Activated T-cell treated with anti-CD3 and anti-CD28 coated beads, Interleukin-2, amount 50 U/mL, for 72 hours (primary cell): ENCODE measurements around the gene SPNS2. TPM values are rescaled to one million over a fixed set of nuclear protein-coding genes. Genes with fewer than 3 reads are reported as not detected.

Experiments
- ATAC-seq, 2 donors: fragments of 150-1000 bp; cut with Tn5 transposase; replicated peaks in 1 of 2; 2 replicates each; pipeline ENCODE4 v1.10.0; 2021; ENCODE audit warnings: moderate library complexity in 2 of 2, mild to moderate bottlenecking in 1 of 2
- DNase-seq, 2 donors: peaks; one replicate each; pipeline ENCODE4 v3.0.0; 2021 to 2022; ENCODE audit warnings: mixed read lengths in 1 of 2
- H3K27ac Mint-ChIP-seq: one replicate; pipeline ENCODE4 v1.8.0; 2022; ENCODE audit warnings: mild to moderate bottlenecking, moderate library complexity, mixed read lengths
- H3K27me3 Mint-ChIP-seq: one replicate; pipeline ENCODE4 v1.8.0; 2022; ENCODE audit warnings: low read depth, mixed read lengths
- H3K36me3 Mint-ChIP-seq, 2 donors: one replicate each; pipeline ENCODE4 v1.8.0; 2022; ENCODE audit warnings: mixed read lengths in 2 of 2, mild to moderate bottlenecking in 1 of 2; ENCODE audit not compliant: insufficient read depth in 2 of 2
- H3K4me1 Mint-ChIP-seq: one replicate; pipeline ENCODE4 v1.8.0; 2022; ENCODE audit warnings: low read depth, mixed read lengths
- H3K4me3 Mint-ChIP-seq, 2 donors: one replicate each; pipeline ENCODE4 v1.8.0; 2022; ENCODE audit warnings: mild to moderate bottlenecking in 2 of 2, mixed read lengths in 2 of 2, moderate library complexity in 2 of 2
- H3K9me3 Mint-ChIP-seq, 2 donors: one replicate each; pipeline ENCODE4 v1.8.0; 2022; ENCODE audit warnings: mixed read lengths in 2 of 2
- total RNA-seq, 2 donors: library from RNA; stranded (reverse); gene quantifications; one replicate each; pipeline ENCODE4 v1.2.3, GENCODE V29; 2022

The SPNS2 gene
- total RNA-seq, 2 donors from 2014 or later: 1.1 to 1.3 TPM

DNA sequence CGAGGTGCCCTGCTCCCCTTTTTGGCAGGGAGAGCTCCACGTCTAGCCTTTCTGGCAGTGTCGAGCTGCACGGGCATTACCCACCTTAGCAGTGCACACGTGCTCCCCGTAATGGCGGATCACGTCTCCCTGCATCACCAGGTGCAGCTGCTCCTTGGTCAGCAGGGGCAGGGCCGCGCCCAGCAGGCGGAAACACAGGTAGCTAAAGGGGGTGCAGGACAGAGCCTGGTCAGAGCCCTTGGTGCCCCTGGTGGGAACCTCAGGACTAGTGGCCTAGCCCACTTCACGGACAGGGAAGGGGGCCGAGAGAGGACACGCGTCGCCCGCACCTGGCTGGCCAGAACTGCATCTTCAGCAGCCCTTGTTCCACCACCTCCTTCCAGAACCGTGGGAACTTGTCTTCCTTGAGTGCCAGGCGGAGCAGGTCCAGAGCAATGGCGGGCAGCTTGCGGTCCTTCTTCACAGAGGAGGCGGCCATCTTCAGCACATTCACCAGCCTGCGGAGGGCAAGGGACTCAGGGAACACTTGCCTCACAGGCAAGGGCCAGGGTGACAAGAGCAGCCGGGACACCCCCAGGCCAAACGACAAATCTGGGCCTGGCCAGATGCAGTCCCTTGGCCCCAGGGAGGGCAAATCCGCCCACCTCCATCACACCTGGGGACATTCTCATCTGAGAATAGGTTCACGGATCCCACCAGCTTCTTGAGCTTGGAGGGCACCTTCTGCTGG lies 53.3 kb downstream of the SPNS2 start:
- peaks cover 3 to 5% of the 10 kb centered on the region in 2 donors for H3K36me3 Mint-ChIP-seq
- no peak overlapping the region for H3K4me3 Mint-ChIP-seq
- DNase-seq: no peak
- H3K27me3 Mint-ChIP-seq: no peaks in the 10 kb centered on the region
- no peak overlapping the region for H3K27ac Mint-ChIP-seq
- peaks cover 40% of the 10 kb centered on the region for H3K4me1 Mint-ChIP-seq
- ATAC-seq: no peak
- H3K9me3 Mint-ChIP-seq: no peaks in the 10 kb centered on the region

DNA sequence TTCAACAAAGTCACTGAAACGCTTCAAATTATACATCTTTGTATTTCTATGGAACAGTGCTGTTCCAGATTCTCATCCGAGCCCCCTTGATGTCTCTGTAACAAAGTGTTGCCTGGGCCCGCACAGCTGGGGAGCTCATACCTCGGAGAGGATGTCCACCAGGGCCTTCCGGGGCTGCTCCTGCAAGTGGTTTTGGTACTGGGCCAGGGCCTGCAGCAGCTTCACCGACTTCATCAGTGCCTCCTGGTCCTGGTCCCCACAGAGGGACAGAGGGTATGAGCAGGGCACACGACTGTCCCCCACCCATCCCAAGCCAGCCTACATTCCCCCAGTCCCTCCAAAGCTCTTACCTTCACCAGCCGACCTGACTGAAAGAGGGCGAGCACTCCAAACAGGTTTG lies 55.0 kb downstream of the SPNS2 start:
- peaks cover 48% of the 10 kb centered on the region for H3K4me1 Mint-ChIP-seq
- H3K27me3 Mint-ChIP-seq: no peaks in the 10 kb centered on the region
- DNase-seq (no peak), ATAC-seq (no peak)
- H3K4me3 Mint-ChIP-seq: peak overlapping the region; percentile 88 to 97
- no peak overlapping the region for H3K27ac Mint-ChIP-seq
- H3K9me3 Mint-ChIP-seq: no peaks in the 10 kb centered on the region
- H3K36me3 Mint-ChIP-seq: peaks cover 3 to 5% of the 10 kb centered on the region in 2 donors

DNA sequence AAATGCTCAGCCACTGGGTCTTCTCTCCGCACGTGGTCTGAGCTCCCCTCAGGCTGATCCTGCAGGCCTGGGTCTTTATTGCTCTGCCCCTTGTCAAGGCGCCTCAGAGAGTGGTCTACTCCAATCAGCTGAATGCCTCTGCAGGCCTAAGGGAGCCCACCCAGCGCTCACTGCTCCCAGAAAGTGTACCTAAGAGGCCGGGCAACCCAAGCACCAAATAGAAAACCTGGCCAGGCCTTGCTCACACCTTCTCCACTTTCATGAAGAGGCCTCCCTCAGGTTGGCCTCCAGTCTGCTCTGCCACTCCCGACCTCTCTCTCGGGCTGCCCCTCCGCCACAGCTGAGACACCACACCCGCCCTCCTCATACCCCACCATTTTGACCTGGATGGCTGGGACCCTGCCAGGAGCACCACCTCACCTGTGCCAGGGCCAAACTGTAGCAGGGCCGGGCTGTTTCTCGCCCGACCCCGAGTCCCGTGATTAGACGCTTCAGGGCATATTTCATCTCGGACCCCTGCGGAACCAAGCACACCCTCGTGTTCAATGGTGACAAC lies 55.8 kb downstream of the SPNS2 start:
- no peaks in the 10 kb centered on the region for H3K27me3 Mint-ChIP-seq
- DNase-seq (no peak), ATAC-seq (peak in 1 of 2 donors; percentile 3)
- peaks cover 3 to 5% of the 10 kb centered on the region in 2 donors for H3K36me3 Mint-ChIP-seq
- H3K4me1 Mint-ChIP-seq: peaks cover 48% of the 10 kb centered on the region
- no peaks in the 10 kb centered on the region for H3K9me3 Mint-ChIP-seq
- peak overlapping the region; percentile 88 to 97 for H3K4me3 Mint-ChIP-seq
- peak overlapping the region; percentile 60 for H3K27ac Mint-ChIP-seq

DNA sequence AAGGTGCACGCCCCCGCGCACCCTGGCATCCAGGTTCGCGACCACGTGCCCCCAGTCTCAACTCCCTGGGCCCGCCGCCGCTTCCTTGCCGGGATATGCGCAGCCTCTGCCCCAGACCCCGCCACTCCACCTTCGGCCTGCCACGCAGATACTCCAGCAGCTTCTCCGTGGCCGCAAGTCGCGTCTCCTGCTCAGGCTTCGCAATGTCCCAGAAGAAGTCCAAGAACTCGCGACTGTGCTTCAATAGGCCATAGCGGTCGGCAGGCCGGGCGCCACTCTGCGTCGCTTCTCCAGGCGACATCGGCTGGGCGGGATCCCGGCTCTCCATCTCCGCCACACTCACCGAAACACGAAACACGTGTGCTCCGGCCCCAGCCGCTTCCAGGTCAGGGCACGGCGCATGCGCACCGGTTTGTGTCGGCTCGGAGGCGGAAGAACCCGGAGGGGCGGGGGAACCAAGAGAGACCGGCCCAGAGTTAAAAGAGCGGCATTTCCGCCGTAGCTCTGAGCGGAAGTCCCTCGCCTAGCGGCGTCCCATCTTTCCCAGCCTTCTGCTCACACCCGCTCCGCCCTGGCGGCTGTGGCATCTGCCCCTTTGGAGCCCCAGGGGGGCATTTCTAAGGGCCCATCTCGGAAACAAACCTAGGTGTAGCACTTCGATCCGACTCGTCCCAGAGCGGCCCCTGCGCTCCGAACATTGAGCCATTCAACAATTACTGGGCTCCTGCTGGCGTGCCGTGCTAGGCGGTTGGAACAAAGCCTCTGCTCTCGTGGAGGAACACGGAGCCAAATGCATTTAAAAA lies 56.5 kb downstream of the SPNS2 start, which contains the start of gene MYBBP1A:
MYBBP1A (minus strand) TSS at position 388 of the 803 bp plus-strand sequence; CDS start at position 328, 60 bp downstream.
- H3K9me3 Mint-ChIP-seq: no peaks in the 10 kb centered on the region
- H3K27me3 Mint-ChIP-seq: no peaks in the 10 kb centered on the region
- peaks cover 48% of the 10 kb centered on the region for H3K4me1 Mint-ChIP-seq
- peak within 1 kb of the TSS; percentile 95 for H3K27ac Mint-ChIP-seq
- peak; percentile 94 for ATAC-seq
- peak; percentile 98 for DNase-seq
- H3K4me3 Mint-ChIP-seq: peak within 1 kb of the TSS; percentile 88 to 97
- H3K36me3 Mint-ChIP-seq: peaks cover 3 to 5% of the 10 kb centered on the region in 2 donors

DNA sequence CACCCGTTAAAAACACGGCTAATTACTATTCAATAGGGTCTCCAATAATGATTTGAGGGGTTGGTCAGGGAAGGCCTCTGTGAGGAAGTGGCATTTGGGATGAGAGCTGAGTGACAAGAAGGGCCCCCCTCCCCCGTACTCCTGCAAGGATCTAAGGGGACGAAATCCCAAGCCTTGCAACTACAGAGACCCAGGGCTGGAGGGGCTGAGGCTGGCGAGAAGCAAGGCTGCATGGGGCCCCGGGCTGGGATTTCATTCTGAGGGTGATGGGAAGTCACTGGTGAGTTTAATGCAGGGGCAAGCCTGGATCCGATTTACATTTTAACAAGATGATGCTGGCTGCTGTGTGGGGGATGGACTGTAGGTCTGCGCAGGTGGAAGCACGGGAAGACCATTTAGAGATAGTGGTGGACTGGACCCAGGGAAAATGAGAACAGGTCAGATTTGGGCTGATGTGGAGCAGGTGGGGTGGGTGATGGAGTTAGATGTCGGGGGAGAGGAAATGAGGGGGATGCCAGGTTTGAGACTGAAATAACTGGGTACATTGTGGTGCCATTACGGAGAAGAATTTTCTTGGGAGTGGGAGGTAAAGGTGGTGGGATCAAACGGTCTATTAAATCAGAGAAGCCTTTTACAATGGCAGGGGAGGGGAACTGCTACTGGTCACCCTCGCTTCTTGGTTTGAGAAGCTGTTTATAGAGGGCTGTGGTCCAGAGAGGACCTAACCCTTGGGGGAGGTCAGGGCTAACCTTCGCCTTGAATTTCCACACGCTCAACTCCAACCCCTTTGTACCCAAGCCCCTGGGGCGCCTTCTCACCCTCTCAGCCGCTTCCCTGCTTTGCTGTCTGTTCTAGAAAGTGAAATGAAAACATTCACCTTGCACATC lies 57.4 kb downstream of the SPNS2 start:
- DNase-seq: no peak
- peak overlapping the region; percentile 95 for H3K27ac Mint-ChIP-seq
- H3K36me3 Mint-ChIP-seq: peaks cover 0 to 1% of the 10 kb centered on the region in 2 donors
- H3K4me1 Mint-ChIP-seq: peaks cover 45% of the 10 kb centered on the region
- H3K9me3 Mint-ChIP-seq: no peaks in the 10 kb centered on the region
- no peaks in the 10 kb centered on the region for H3K27me3 Mint-ChIP-seq
- H3K4me3 Mint-ChIP-seq: peak overlapping the region; percentile 88 to 97
- ATAC-seq: no peak

DNA sequence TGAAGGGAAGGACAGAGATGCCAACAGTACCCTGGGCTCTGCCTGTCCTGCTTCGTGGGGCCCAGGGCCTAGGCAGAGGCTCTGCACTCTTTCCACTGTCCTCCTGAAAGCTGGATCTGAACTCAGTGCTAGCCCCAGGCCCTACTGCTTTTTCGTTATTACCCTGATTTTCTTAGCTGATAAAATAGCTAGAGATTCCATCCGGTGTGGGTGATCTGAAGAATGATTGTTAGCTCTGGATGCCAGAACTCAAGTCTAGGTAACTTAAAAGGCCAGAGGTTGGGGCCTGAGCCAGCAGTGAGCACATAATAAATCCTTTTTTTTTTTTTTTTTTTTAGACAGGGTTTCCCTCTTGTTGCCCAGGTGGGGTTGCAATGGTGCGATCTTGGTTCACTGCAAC lies 58.3 kb downstream of the SPNS2 start:
- Mint-ChIP-seq H3K4me3 (no peak overlapping the region), H3K36me3 (no peaks in the 10 kb centered on the region), H3K27me3 (no peaks in the 10 kb centered on the region), H3K9me3 (no peaks in the 10 kb centered on the region), H3K27ac (no peak overlapping the region), H3K4me1 (peaks cover 49% of the 10 kb centered on the region)
- ATAC-seq (no peak), DNase-seq (no peak)

DNA sequence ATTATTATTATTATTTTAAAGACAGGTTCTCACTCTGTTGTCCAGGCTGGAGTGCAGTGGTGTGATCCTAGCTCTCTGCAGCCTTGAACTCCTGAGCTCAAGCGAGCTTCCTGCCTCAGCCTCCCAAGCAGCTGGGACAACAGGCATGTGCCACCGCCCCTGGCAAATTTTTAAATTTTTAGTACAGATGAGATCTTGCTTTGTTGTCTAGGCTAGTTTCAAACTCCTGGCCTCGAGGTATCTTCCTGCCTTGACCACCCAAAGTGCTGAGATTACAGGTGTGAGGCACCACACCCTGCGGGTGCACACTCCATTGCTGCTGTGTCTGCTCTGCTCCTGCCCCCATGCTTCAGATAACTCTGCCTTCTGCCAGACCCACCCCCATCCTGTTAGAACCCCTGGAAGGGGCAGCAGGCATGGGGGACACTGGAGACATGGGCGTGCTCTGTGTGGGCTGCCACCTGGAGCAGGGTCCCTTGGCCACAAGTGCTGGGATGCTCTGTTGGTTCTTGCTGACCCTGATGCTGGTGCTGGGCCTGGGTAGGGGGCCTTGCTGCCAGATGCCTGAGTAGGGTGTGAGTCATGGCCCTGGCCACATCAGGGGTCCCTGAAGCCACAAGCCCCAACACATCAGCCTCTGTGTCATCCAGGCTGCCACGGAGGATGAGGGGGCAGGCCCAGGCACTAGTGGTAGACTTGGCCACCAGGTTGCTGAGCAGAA lies 59.1 kb downstream of the SPNS2 start:
- ATAC-seq (peak in 1 of 2 donors; percentile 10), DNase-seq (peak; percentile 20 to 54)
- Mint-ChIP-seq H3K9me3 (no peaks in the 10 kb centered on the region), H3K4me3 (peak overlapping the region in 1 of 2 donors; percentile 8), H3K4me1 (peaks cover 57% of the 10 kb centered on the region), H3K27me3 (no peaks in the 10 kb centered on the region), H3K36me3 (no peaks in the 10 kb centered on the region), H3K27ac (no peak overlapping the region)

DNA sequence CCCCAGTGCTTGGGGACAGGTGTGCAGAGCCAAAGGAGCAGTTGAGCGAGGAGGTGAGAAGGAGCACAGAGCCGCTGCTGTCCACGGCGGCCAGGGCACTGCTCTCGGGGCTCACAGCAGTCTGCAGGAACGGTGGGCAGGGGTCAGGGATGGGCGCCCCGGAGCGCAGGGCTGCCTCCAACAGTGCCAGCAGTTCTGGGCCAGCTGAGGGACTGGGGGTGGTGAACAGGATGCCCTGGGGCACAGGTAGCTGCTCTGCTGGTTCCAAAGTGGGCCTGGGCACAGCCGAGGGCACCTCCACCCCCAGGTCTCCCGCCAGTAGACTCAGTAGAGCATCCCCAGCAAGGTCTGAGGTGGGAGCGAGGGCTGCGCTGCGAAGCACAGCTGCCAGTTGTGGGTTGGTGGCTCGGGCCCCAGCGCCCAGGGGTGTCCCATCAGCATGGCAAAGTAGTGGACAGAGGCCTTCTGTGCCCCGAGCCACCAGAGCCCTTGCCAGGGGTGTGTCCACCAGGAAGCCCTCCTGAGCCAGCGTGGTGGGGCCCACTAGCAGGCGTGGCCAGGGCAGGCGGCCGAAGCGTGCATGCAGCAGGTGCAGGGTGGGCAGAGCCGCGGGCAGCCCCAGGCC lies 59.8 kb downstream of the SPNS2 start:
- H3K36me3 Mint-ChIP-seq: no peaks in the 10 kb centered on the region
- H3K4me1 Mint-ChIP-seq: peaks cover 60% of the 10 kb centered on the region
- H3K27me3 Mint-ChIP-seq: no peaks in the 10 kb centered on the region
- ATAC-seq (no peak), DNase-seq (no peak)
- no peaks in the 10 kb centered on the region for H3K9me3 Mint-ChIP-seq
- H3K27ac Mint-ChIP-seq: no peak overlapping the region
- H3K4me3 Mint-ChIP-seq: no peak overlapping the region

DNA sequence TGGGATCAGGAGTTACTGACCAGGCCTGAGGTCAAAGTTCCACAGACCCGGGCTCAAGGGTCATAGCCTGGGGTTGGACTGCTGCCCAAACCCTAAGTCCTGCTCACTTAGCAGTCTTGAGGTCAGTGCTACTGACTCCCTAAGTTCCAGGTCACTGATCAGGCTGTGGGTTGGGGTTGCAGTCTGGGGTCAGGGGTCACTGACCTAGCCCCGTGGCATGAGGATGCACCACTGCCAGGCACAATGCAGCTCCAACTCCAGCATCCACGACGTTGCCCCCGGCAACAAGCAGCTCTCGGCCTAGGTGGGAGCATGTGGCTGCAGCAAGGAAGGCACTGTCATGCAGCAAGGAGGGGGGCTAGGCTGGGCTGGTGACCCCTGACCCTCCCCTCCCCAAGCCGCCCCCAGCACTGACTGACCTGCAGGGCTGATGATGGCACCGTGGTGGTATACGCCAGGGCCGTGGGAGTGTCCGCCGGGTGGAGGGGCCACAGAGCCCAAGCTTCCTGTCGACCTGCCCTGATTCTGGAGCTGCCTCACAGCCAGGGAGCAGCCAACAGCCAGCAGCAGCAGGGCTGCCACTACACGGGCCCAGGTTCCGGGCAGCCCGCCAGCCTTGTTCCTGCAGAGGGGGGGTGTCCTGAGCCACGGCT lies 60.6 kb downstream of the SPNS2 start:
- H3K9me3 Mint-ChIP-seq: peaks cover 0 to 1% of the 10 kb centered on the region in 2 donors
- no peaks in the 10 kb centered on the region for H3K27me3 Mint-ChIP-seq
- peaks cover 0 to 2% of the 10 kb centered on the region in 2 donors for H3K36me3 Mint-ChIP-seq

DNA sequence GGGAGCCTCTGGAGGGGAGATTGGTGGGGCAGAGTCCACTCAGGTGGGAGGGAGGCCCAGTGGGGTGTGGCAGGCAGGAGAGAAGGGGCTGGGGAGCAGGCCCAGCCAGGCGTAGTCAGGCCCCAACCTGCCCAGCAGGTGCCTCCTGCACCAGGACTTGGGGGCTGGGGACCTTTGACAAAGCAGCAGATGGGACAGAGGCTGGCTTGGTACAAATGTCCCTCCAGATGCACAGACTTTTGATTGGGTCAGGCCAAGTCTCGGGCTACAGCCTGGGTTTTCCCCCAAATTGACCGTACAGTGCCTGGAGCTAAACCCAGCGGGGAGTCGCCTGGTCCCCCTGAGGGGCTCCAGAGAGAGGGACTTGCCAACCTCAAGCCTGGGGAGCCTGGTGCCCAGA lies 61.3 kb downstream of the SPNS2 start:
- Mint-ChIP-seq H3K27ac (no peak overlapping the region), H3K9me3 (peaks cover 0 to 1% of the 10 kb centered on the region in 2 donors), H3K27me3 (no peaks in the 10 kb centered on the region), H3K4me1 (peaks cover 54% of the 10 kb centered on the region), H3K4me3 (no peak overlapping the region), H3K36me3 (peaks cover 0 to 2% of the 10 kb centered on the region in 2 donors)
- ATAC-seq: no peak
- DNase-seq: no peak

More for the DNA sequence above, 60.6 kb downstream of the SPNS2 start:
- Mint-ChIP-seq H3K4me1 (peaks cover 60% of the 10 kb centered on the region), H3K27ac (no peak overlapping the region), H3K4me3 (no peak overlapping the region)
- DNase-seq (no peak), ATAC-seq (no peak)

DNA sequence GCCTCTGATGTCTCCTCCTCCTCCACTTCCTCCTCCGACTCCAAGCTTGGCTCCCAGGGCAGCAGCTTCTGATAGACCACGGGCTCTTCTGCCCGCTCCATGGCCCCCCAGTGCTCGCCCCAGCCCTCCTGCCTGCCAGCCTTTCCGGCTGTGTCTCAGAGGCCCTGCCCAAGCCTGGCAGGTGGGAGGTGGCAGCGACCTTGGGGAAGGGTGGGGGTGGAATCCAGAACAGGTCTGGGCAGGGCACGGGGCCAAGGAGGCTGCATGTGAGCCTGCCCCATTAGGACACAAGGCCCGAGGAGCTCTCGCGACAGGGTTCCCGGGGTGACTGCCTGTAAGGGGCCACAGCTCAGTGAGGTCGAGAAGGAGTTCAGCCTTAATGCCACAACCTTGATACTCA lies 61.7 kb downstream of the SPNS2 start, which contains the start of gene GGT6:
GGT6 (minus strand) TSS at position 157 of the 400 bp plus-strand sequence; CDS start at position 101, 56 bp downstream.
- no peak for DNase-seq
- Mint-ChIP-seq H3K4me3 (no peak within 1 kb of the TSS), H3K9me3 (peaks cover 0 to 1% of the 10 kb centered on the region in 2 donors), H3K4me1 (peaks cover 55% of the 10 kb centered on the region), H3K36me3 (peaks cover 0 to 2% of the 10 kb centered on the region in 2 donors), H3K27me3 (no peaks in the 10 kb centered on the region), H3K27ac (no peak within 1 kb of the TSS)
- ATAC-seq: no peak
